Measurements from ENCODE around the gene SGCD.

Gene SGCD

GRCh38 chr5:156685481-156685880 lies 358.5 kb downstream of the SGCD start:
- no peak overlapping the region for H3K27ac ChIP-seq (ENCODE audit: low read depth, low read length, severe bottlenecking)

DNA sequence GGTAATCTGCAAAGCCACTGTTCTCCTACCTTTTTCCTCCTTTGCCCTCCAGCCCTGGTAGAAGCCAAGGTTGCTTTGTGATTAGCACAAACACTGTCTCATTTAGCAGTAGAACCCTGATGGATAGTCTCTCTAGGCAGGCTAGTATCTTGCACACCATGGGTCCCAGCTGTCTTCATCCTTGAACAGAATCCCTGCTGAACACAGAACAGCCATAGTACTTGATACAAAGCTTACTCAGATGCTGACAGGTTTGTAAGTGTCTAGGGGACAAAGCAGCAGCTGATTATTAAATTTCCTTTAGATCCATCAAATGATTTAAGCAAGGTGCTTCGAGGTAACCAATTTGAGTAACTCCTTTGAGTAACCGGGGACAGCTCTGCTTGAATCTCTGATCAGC lies 359.4 kb downstream of the SGCD start:
- Histone ChIP-seq H3K27ac (ENCODE audit: low read depth, low read length, severe bottlenecking) (no peak overlapping the region), H3K9me3 (ENCODE audit: control insufficient read depth, low read length) (no peaks in the 10 kb centered on the region), H3K4me3 (ENCODE audit: extremely low read depth, insufficient read depth, low read length, poor library complexity, severe bottlenecking) (no peak overlapping the region), H3K4me1 (ENCODE audit: control insufficient read depth, insufficient read depth, low read length, poor library complexity, severe bottlenecking) (no peaks in the 10 kb centered on the region), H3K36me3 (ENCODE audit: control insufficient read depth, insufficient read depth, low read length) (no peaks in the 10 kb centered on the region)
- WGBS, 2 experiments (ENCODE audit: insufficient coverage in 2 of 2): 65 to 85% methylated on average over 2 of the region's 2 CpGs

More at GRCh38 chr5:156685481-156685880, 358.5 kb downstream of the SGCD start:
- Histone ChIP-seq H3K4me1 (ENCODE audit: control insufficient read depth, insufficient read depth, low read length, poor library complexity, severe bottlenecking) (no peaks in the 10 kb centered on the region), H3K9me3 (ENCODE audit: control insufficient read depth, low read length) (no peaks in the 10 kb centered on the region), H3K4me3 (ENCODE audit: extremely low read depth, insufficient read depth, low read length, poor library complexity, severe bottlenecking) (no peak overlapping the region), H3K36me3 (ENCODE audit: control insufficient read depth, insufficient read depth, low read length) (no peaks in the 10 kb centered on the region)

DNA sequence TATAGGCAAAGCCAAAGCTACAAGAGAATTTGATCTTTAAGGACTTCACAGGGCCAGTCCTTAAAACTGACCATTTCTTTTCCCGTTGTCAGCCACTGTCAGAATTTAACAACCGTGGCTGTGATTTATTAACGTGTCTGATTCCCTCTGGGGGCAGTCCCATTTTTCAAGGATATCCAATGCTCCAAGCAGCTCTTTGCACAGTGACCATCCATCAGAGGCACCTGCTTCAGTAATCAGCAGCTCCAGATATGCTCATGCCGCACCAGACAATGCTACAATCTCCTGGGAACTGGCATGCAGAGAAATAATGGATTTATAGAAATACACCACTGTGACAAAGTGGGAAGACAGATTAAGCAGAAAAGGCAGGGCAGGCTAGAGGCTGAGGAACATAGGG lies 359.8 kb downstream of the SGCD start:
- no peaks in the 10 kb centered on the region for H3K36me3 ChIP-seq (ENCODE audit: control insufficient read depth, insufficient read depth, low read length)
- H3K9me3 ChIP-seq (ENCODE audit: control insufficient read depth, low read length): no peaks in the 10 kb centered on the region
- 82 to 90% methylated on average over 3 to 4 of the region's 4 CpGs for WGBS, 2 experiments (ENCODE audit: insufficient coverage in 2 of 2)
- no peak overlapping the region for H3K27ac ChIP-seq (ENCODE audit: low read depth, low read length, severe bottlenecking)
- no peak overlapping the region for H3K4me3 ChIP-seq (ENCODE audit: extremely low read depth, insufficient read depth, low read length, poor library complexity, severe bottlenecking)
- no peaks in the 10 kb centered on the region for H3K4me1 ChIP-seq (ENCODE audit: control insufficient read depth, insufficient read depth, low read length, poor library complexity, severe bottlenecking)

DNA sequence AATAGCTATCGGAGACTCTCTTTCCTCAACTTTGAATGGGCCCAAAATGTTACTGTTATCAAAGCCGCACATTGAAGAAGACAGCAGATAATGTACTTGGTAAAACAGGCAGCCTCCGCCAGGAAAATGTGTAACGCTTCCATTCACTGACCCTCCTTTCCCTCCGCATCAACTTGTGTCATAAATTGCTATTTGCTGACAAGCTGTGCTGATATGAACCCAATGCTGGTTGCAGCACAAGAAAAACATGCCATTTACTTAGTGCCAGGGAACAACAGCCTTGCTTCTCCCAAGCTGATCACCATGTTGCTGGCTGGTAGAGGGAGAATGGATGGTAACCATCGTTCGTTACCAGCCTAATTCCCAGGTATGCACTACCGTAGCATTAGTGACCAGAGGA lies 360.6 kb downstream of the SGCD start:
- WGBS, 2 experiments (ENCODE audit: insufficient coverage in 2 of 2): 90 to 99% methylated on average over 6 to 7 of the region's 8 CpGs

DNA sequence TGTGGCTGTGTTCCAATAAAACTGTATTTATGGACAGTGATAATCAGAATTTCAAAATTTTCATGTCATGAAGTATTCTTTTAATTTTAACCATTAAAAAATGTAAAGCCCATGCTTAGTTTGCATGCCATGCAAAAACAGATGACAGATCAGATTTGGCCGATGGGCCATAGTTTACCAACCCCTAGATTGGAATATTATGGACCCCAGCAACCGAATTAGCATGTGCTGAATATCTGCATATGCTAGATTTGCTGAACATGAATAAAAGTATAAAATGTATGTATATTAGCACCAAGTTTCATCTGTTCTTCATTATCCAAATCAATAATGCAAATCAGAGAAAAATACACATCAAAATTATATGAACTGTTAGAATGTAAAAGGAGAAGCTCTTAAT lies 364.6 kb downstream of the SGCD start:
- H3K4me1 ChIP-seq (ENCODE audit: control insufficient read depth, insufficient read depth, low read length, poor library complexity, severe bottlenecking): no peaks in the 10 kb centered on the region
- H3K9me3 ChIP-seq (ENCODE audit: control insufficient read depth, low read length): no peaks in the 10 kb centered on the region
- 100% methylated on average over 1 of the region's 2 CpGs; no CpG with 5 or more reads in 1 of the 2 experiments for WGBS, 2 experiments (ENCODE audit: insufficient coverage in 2 of 2)
- no peak overlapping the region for H3K27ac ChIP-seq (ENCODE audit: low read depth, low read length, severe bottlenecking)
- H3K36me3 ChIP-seq (ENCODE audit: control insufficient read depth, insufficient read depth, low read length): no peaks in the 10 kb centered on the region
- H3K4me3 ChIP-seq (ENCODE audit: extremely low read depth, insufficient read depth, low read length, poor library complexity, severe bottlenecking): no peak overlapping the region

More for the DNA sequence above, 360.6 kb downstream of the SGCD start:
- no peaks in the 10 kb centered on the region for H3K36me3 ChIP-seq (ENCODE audit: control insufficient read depth, insufficient read depth, low read length)
- H3K4me3 ChIP-seq (ENCODE audit: extremely low read depth, insufficient read depth, low read length, poor library complexity, severe bottlenecking): no peak overlapping the region
- H3K27ac ChIP-seq (ENCODE audit: low read depth, low read length, severe bottlenecking): no peak overlapping the region
- no peaks in the 10 kb centered on the region for H3K4me1 ChIP-seq (ENCODE audit: control insufficient read depth, insufficient read depth, low read length, poor library complexity, severe bottlenecking)
- H3K9me3 ChIP-seq (ENCODE audit: control insufficient read depth, low read length): no peaks in the 10 kb centered on the region

DNA sequence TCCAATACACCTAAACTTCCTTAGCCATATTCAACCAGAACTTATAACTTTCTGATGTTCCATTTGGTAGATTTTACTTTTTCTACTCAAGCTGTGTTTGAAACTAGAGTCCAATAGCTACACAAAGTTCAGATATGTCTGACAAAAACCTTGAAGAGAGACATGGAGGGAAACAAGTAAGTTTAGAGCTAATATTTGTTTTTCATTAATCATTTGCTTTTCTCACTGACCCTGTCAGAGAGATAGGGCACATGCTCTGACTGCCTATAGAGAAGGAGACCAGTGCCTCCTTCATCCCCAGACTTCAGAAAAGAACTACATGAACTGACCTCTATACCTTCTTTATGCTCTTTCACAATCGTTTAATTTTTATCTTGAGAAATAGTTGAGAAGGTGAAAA lies 366.1 kb downstream of the SGCD start:
- no CpG with 5 or more reads among the region's 1 CpG for WGBS, 2 experiments (ENCODE audit: insufficient coverage in 2 of 2)
- Histone ChIP-seq H3K4me1 (ENCODE audit: control insufficient read depth, insufficient read depth, low read length, poor library complexity, severe bottlenecking) (no peaks in the 10 kb centered on the region), H3K4me3 (ENCODE audit: extremely low read depth, insufficient read depth, low read length, poor library complexity, severe bottlenecking) (no peak overlapping the region), H3K9me3 (ENCODE audit: control insufficient read depth, low read length) (no peaks in the 10 kb centered on the region), H3K36me3 (ENCODE audit: control insufficient read depth, insufficient read depth, low read length) (no peaks in the 10 kb centered on the region), H3K27ac (ENCODE audit: low read depth, low read length, severe bottlenecking) (no peak overlapping the region)

- WGBS, 2 experiments (ENCODE audit: insufficient coverage in 2 of 2): no CpG with 5 or more reads among the region's 2 CpGs
- Histone ChIP-seq H3K4me1 (ENCODE audit: control insufficient read depth, insufficient read depth, low read length, poor library complexity, severe bottlenecking) (no peaks in the 10 kb centered on the region), H3K9me3 (ENCODE audit: control insufficient read depth, low read length) (no peaks in the 10 kb centered on the region), H3K4me3 (ENCODE audit: extremely low read depth, insufficient read depth, low read length, poor library complexity, severe bottlenecking) (no peak overlapping the region), H3K27ac (ENCODE audit: low read depth, low read length, severe bottlenecking) (no peak overlapping the region), H3K36me3 (ENCODE audit: control insufficient read depth, insufficient read depth, low read length) (no peaks in the 10 kb centered on the region)
Measured at GRCh38 chr5:156694598-156694997, 367.6 kb downstream of the SGCD start.

- no peaks in the 10 kb centered on the region for H3K36me3 ChIP-seq (ENCODE audit: control insufficient read depth, insufficient read depth, low read length)
- H3K27ac ChIP-seq (ENCODE audit: low read depth, low read length, severe bottlenecking): no peak overlapping the region
- 63 to 92% methylated on average over 2 of the region's 2 CpGs for WGBS, 2 experiments (ENCODE audit: insufficient coverage in 2 of 2)
- no peaks in the 10 kb centered on the region for H3K9me3 ChIP-seq (ENCODE audit: control insufficient read depth, low read length)
- no peaks in the 10 kb centered on the region for H3K4me1 ChIP-seq (ENCODE audit: control insufficient read depth, insufficient read depth, low read length, poor library complexity, severe bottlenecking)
- no peak overlapping the region for H3K4me3 ChIP-seq (ENCODE audit: extremely low read depth, insufficient read depth, low read length, poor library complexity, severe bottlenecking)
Measured at GRCh38 chr5:156695774-156696173, 368.8 kb downstream of the SGCD start.

GRCh38 chr5:156698323-156698722 lies 371.4 kb downstream of the SGCD start:
- H3K9me3 ChIP-seq (ENCODE audit: control insufficient read depth, low read length): no peaks in the 10 kb centered on the region
- no peak overlapping the region for H3K4me3 ChIP-seq (ENCODE audit: extremely low read depth, insufficient read depth, low read length, poor library complexity, severe bottlenecking)
- H3K4me1 ChIP-seq (ENCODE audit: control insufficient read depth, insufficient read depth, low read length, poor library complexity, severe bottlenecking): no peaks in the 10 kb centered on the region
- 94 to 97% methylated on average over 3 of the region's 3 CpGs for WGBS, 2 experiments (ENCODE audit: insufficient coverage in 2 of 2)
- H3K36me3 ChIP-seq (ENCODE audit: control insufficient read depth, insufficient read depth, low read length): no peaks in the 10 kb centered on the region
- no peak overlapping the region for H3K27ac ChIP-seq (ENCODE audit: low read depth, low read length, severe bottlenecking)

DNA sequence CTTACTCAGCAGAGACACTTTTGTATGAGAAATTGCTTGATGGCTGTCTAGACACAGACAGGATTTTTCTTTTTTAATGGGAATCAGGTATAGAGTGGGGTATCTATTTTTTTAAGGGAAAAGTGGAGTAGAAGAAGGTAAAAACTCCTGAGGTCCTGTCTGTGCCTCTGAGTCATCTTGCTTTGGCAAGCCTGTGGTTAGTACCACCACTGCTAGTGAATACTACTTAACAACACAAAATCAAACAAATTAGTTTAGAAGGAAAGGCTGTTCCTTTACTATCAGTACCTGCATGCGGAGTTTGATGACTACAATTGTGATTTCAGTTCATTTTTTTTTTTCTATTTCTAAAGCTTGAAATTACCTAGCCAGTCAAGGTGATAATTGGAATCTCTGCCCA lies 372.2 kb downstream of the SGCD start:
- no peaks in the 10 kb centered on the region for H3K4me1 ChIP-seq (ENCODE audit: control insufficient read depth, insufficient read depth, low read length, poor library complexity, severe bottlenecking)
- no peak overlapping the region for H3K27ac ChIP-seq (ENCODE audit: low read depth, low read length, severe bottlenecking)
- H3K9me3 ChIP-seq (ENCODE audit: control insufficient read depth, low read length): no peaks in the 10 kb centered on the region
- no peak overlapping the region for H3K4me3 ChIP-seq (ENCODE audit: extremely low read depth, insufficient read depth, low read length, poor library complexity, severe bottlenecking)
- H3K36me3 ChIP-seq (ENCODE audit: control insufficient read depth, insufficient read depth, low read length): no peaks in the 10 kb centered on the region
- no CpG with 5 or more reads among the region's 1 CpG for WGBS, 2 experiments (ENCODE audit: insufficient coverage in 2 of 2)

DNA sequence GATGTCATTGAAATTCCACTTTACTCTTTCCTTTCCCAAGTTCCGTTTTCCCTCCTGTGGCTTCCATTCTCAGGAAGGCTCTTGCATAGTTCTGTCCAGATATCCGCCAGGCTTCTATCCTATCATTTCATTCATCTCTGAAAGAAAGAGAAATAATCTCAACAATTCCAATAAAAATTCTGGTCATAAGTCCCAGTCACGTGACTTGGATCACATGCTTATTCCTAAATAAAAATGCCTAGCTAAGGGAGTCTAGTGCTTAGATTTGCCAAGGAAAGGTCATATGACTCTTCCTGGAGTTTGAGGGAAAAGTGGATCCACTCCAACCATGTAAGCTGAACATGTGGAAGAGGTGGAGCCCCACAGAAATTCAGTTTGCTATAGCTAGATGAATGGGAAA lies 377.2 kb downstream of the SGCD start:
- H3K27ac ChIP-seq (ENCODE audit: low read depth, low read length, severe bottlenecking): no peak overlapping the region
- no peaks in the 10 kb centered on the region for H3K9me3 ChIP-seq (ENCODE audit: control insufficient read depth, low read length)
- H3K36me3 ChIP-seq (ENCODE audit: control insufficient read depth, insufficient read depth, low read length): no peaks in the 10 kb centered on the region
- H3K4me3 ChIP-seq (ENCODE audit: extremely low read depth, insufficient read depth, low read length, poor library complexity, severe bottlenecking): no peak overlapping the region
- 60 to 97% methylated on average over 1 to 2 of the region's 3 CpGs for WGBS, 2 experiments (ENCODE audit: insufficient coverage in 2 of 2)
- H3K4me1 ChIP-seq (ENCODE audit: control insufficient read depth, insufficient read depth, low read length, poor library complexity, severe bottlenecking): no peaks in the 10 kb centered on the region

DNA sequence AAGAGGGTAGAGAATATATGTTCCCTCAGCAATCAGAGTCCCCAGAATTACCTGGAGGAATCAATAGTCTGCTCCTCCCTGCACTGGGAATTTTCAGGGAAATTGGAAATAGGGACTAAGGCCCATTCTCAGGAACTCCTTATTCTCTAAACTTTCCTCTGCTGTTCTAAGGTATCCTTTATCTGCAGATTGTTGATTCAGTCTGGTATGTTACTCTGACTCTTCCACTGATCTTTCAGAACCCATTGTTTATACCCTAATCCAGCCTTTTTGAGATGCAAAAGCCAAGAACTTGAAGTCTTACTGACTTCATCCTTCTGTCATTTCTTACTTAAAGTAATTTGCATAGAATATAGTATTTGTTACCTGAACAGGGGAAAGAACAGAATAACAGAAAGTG lies 379.7 kb downstream of the SGCD start:
- Histone ChIP-seq H3K9me3 (ENCODE audit: control insufficient read depth, low read length) (no peaks in the 10 kb centered on the region), H3K27ac (ENCODE audit: low read depth, low read length, severe bottlenecking) (no peak overlapping the region), H3K36me3 (ENCODE audit: control insufficient read depth, insufficient read depth, low read length) (no peaks in the 10 kb centered on the region), H3K4me3 (ENCODE audit: extremely low read depth, insufficient read depth, low read length, poor library complexity, severe bottlenecking) (no peak overlapping the region), H3K4me1 (ENCODE audit: control insufficient read depth, insufficient read depth, low read length, poor library complexity, severe bottlenecking) (no peaks in the 10 kb centered on the region)

Data from mesodermal cell (in vitro differentiated cells).